ENCODE measurements around the gene MAP2K3. TPM values are rescaled to one million over a fixed set of nuclear protein-coding genes. Genes with fewer than 3 reads are reported as not detected.

Gene MAP2K3
- total and polyA plus RNA-seq, 2 of the 4 experiments (the other 2 are of a cell fraction) = 23.5 to 82.2 TPM

DNA sequence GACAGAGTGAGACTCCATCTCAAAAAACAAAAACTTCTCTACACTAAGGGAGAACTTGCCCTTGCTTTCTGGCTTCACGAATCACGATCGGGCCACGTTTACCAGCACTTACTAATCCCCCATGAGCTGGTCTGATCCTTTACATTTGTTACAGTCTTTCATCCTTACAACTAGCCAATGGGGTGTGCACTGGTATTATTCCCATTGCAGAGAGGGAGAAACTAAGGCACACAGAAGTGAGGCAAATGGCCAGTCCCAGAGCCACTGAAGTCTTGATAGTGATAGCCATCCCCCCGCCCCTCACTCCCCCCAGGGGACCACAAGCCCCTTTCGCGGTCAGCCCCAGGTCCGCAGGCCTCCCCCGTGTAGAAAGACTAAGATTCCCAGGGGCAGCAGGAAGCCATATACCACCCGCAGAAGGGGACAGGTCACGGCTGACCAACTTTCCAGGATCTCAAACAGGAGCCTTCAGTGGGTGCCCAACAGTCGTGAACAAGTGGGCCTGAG is 32.2 kb upstream of the MAP2K3 start:
- H3K27me3 ChIP-seq (ENCODE audit: control insufficient read depth, insufficient read depth, low read length) = no peaks in the 10 kb centered on the region
- no peaks in the 10 kb centered on the region; the same call in 1 of the 2 replicates for H3K9me1 ChIP-seq (ENCODE audit: insufficient read depth, low read length)
- no peak overlapping the region for H3K18ac ChIP-seq (ENCODE audit: low read depth, low read length)
- peak overlapping the region; percentile 84 for H2AFZ ChIP-seq (replicated peaks; ENCODE audit: low read length, poor library complexity)
- H2BK15ac ChIP-seq (ENCODE audit: low read depth, low read length) = no peak overlapping the region; the same call in 2 of the 3 replicates
- no peak overlapping the region for H2BK20ac ChIP-seq (ENCODE audit: low read depth, low read length)
- H3K14ac ChIP-seq (replicated peaks; ENCODE audit: low read depth, low read length) = no peak overlapping the region
- H2BK5ac ChIP-seq (ENCODE audit: low read depth, low read length, poor library complexity, severe bottlenecking) = no peak overlapping the region
- no peak overlapping the region for H3K56ac ChIP-seq (ENCODE audit: extremely low read depth, insufficient read depth, low read length)
- DNase-seq (no peak), ATAC-seq (ENCODE audit: low read depth) (no peak)
- peak overlapping the region; percentile 74; the same call in 1 of the 2 replicates for H3K23ac ChIP-seq (ENCODE audit: low read depth, low read length)
- peak overlapping the region; percentile 67 for H3K9ac ChIP-seq (ENCODE audit: low read depth, low read length)
- dilution Hi-C loops (cut with HindIII; ENCODE audit: low sequenced_read_pairs, unreplicated experiment) (no loop called here), intact Hi-C loops (cut with micrococcal nuclease) (loop anchor here (5.0 kb wide), 1 partner anchor 125 kb away; the partner anchor contains the start of gene DHRS7B), in situ Hi-C loops (cut with MboI; ENCODE audit: low sequenced_read_pairs) (no loop called here)
- H3K4ac ChIP-seq (ENCODE audit: low read depth, low read length) = no peak overlapping the region; the same call in 1 of the 2 replicates
- peaks cover 11% of the 10 kb centered on the region; the same call in 1 of the 2 replicates for H4K20me1 ChIP-seq (ENCODE audit: insufficient read depth, low read length)
- no peak overlapping the region for H3K27ac ChIP-seq (ENCODE audit: insufficient read depth, low read length)
- 0% methylated on average over 2 of the region's 12 CpGs; no CpG with 5 or more reads in 1 of the 2 experiments for WGBS, 2 experiments (ENCODE audit: extremely low coverage in 2 of 2, insufficient read length in 1 of 2)
- H3K4me1 ChIP-seq (ENCODE audit: control insufficient read depth, insufficient read depth, low read length) = peaks cover 6% of the 10 kb centered on the region
- H3K79me1 ChIP-seq (ENCODE audit: low read depth in 1 of 2, low read length in 2 of 2) = peaks cover 4 to 17% of the 10 kb centered on the region in 2 experiments
- ChIA-PET CTCF (no interaction called here), POLR2A (ENCODE audit: unreplicated experiment) (no interaction called here)
- H2BK120ac ChIP-seq (ENCODE audit: low read depth, low read length) = no peak overlapping the region
- H4K5ac ChIP-seq (ENCODE audit: low read depth, low read length) = no peak overlapping the region
- no TSS peak for BruUV-seq (replicated peaks)
- peak overlapping the region; percentile 10; the same call in 1 of the 2 replicates for H2AK5ac ChIP-seq (ENCODE audit: low read depth, low read length)
- H3K4me2 ChIP-seq (ENCODE audit: low read depth, low read length) = peak overlapping the region; percentile 95
- no peaks in the 10 kb centered on the region for H3K9me3 ChIP-seq (ENCODE audit: control insufficient read depth, insufficient read depth, low read length)
- peak overlapping the region; percentile 50 for H3K4me3 ChIP-seq (ENCODE audit: insufficient read depth, low read depth, low read length)
- H4K91ac ChIP-seq (ENCODE audit: insufficient read depth, low read depth, low read length) = no peak overlapping the region
- H2AK9ac ChIP-seq (replicated peaks; ENCODE audit: low read depth, low read length, poor library complexity) = peak overlapping the region; percentile 83
- TF ChIP-seq RAD21 (IDR thresholded peaks at IDR 0.05; ENCODE audit: low read length) = no peak
- TF ChIP-seq NFE2L2 (IDR thresholded peaks at IDR 0.05; ENCODE audit: low read depth, low read length) = no peak
- TF ChIP-seq FOS (IDR thresholded peaks at IDR 0.05; ENCODE audit: low read depth, low read length) = no peak
- no peak for TF ChIP-seq CEBPB (IDR thresholded peaks at IDR 0.05; ENCODE audit: low read depth, low read length)
- TF ChIP-seq MXI1 (IDR thresholded peaks at IDR 0.05; ENCODE audit: borderline replicate concordance, low read depth, low read length) = no peak
- no peak for TF ChIP-seq MAFK (IDR thresholded peaks at IDR 0.05; ENCODE audit: low read depth, low read length)
- no peak for TF ChIP-seq CHD1 (IDR thresholded peaks at IDR 0.05; ENCODE audit: low read depth, low read length)
- no peak for TF ChIP-seq BHLHE40 (IDR thresholded peaks at IDR 0.05; ENCODE audit: low read depth, low read length)
- TF ChIP-seq MAZ (IDR thresholded peaks at IDR 0.05; ENCODE audit: borderline replicate concordance, low read depth, low read length) = no peak
- TF ChIP-seq, protein P1, sequence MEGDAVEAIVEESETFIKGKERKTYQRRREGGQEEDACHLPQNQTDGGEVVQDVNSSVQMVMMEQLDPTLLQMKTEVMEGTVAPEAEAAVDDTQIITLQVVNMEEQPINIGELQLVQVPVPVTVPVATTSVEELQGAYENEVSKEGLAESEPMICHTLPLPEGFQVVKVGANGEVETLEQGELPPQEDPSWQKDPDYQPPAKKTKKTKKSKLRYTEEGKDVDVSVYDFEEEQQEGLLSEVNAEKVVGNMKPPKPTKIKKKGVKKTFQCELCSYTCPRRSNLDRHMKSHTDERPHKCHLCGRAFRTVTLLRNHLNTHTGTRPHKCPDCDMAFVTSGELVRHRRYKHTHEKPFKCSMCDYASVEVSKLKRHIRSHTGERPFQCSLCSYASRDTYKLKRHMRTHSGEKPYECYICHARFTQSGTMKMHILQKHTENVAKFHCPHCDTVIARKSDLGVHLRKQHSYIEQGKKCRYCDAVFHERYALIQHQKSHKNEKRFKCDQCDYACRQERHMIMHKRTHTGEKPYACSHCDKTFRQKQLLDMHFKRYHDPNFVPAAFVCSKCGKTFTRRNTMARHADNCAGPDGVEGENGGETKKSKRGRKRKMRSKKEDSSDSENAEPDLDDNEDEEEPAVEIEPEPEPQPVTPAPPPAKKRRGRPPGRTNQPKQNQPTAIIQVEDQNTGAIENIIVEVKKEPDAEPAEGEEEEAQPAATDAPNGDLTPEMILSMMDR (conservative IDR thresholded peaks at IDR 0.05; ENCODE audit: low read depth, low read length) = no peak
- TF ChIP-seq, protein P2, sequence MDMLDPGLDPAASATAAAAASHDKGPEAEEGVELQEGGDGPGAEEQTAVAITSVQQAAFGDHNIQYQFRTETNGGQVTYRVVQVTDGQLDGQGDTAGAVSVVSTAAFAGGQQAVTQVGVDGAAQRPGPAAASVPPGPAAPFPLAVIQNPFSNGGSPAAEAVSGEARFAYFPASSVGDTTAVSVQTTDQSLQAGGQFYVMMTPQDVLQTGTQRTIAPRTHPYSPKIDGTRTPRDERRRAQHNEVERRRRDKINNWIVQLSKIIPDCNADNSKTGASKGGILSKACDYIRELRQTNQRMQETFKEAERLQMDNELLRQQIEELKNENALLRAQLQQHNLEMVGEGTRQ (IDR thresholded peaks at IDR 0.05; ENCODE audit: low read depth, low read length) = no peak
- TF ChIP-seq RCOR1 (IDR thresholded peaks at IDR 0.05; ENCODE audit: insufficient replicate concordance, low read length) = no peak
- TF ChIP-seq, protein P3, sequence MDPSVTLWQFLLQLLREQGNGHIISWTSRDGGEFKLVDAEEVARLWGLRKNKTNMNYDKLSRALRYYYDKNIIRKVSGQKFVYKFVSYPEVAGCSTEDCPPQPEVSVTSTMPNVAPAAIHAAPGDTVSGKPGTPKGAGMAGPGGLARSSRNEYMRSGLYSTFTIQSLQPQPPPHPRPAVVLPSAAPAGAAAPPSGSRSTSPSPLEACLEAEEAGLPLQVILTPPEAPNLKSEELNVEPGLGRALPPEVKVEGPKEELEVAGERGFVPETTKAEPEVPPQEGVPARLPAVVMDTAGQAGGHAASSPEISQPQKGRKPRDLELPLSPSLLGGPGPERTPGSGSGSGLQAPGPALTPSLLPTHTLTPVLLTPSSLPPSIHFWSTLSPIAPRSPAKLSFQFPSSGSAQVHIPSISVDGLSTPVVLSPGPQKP (IDR thresholded peaks at IDR 0.05; ENCODE audit: borderline replicate concordance, low read depth, low read length) = no peak
- no peak for TF ChIP-seq RFX5 (IDR thresholded peaks at IDR 0.05; ENCODE audit: low read depth, low read length)
- TF ChIP-seq POLR2A (IDR thresholded peaks at IDR 0.05; ENCODE audit: low read depth, low read length) = no peak
- no peak for TF ChIP-seq SMC3 (IDR thresholded peaks at IDR 0.05; ENCODE audit: low read depth, low read length)
- H4K8ac ChIP-seq (ENCODE audit: low read depth in 2 of 2, low read length in 2 of 2) = no peak overlapping the region
- H3K36me3 ChIP-seq (ENCODE audit: control insufficient read depth, insufficient read depth, low read length) = no peaks in the 10 kb centered on the region
